Ecto neural progenitor cell (in vitro differentiated cells): ENCODE data around the gene PREP.

Experiments
- DNase-seq: peaks from one replicate; pipeline ENCODE4 v3.0.0-alpha.2; 2018; ENCODE audit warnings: low spot score

PREP gene

GRCh38 chr6:105305521-105305920 is 97.4 kb downstream of the PREP start:
- no peak for DNase-seq

DNA sequence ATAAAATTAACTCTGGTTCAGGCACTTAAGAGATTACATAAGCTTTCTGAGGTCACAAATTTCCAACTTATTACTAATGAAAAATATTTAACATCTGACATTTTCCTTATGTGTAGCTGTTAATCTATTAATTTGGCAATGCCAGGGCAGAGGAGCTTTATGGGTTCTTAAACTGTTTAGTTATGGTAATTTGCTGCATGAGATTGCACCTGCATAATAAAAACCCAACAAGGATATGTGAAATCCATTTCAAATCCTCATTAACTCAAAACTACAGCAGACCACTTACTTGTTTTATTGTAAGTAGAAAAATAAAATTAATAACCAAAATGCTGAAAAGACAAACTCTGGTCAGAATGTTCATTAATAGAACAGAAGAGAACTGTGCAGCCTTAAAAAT is 98.1 kb downstream of the PREP start:
- no peak for DNase-seq

- no peak for DNase-seq
These were observed 98.5 kb downstream of the PREP start for GRCh38 chr6:105304366-105304765.

DNA sequence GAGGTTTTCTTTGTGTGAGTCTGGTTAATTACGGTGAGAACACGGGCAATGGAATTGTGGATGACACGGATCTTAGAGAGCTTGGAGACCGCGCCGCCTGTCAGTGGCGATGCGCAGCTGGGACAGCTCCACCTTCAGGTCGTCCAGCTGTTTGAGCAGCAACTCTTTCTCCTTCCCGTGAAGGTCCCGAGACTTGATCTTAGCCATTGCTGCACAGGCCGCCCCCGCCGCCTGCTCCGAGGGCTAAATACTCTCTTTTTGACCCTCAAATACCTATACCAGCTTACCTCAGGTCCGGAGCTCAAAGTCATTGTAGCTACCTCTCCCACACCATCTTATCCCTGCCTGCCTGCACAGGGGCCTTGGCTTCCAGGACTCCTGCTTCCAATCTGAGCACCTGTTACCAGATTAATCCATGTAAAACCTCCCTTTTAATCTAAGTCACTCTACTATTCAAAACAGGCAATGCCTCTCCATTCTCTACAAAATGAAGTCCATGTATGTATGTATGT is 100.2 kb downstream of the PREP start:
- no peak for DNase-seq

- DNase-seq, result no peak
These were observed 100.9 kb downstream of the PREP start for GRCh38 chr6:105301756-105302616.

DNA sequence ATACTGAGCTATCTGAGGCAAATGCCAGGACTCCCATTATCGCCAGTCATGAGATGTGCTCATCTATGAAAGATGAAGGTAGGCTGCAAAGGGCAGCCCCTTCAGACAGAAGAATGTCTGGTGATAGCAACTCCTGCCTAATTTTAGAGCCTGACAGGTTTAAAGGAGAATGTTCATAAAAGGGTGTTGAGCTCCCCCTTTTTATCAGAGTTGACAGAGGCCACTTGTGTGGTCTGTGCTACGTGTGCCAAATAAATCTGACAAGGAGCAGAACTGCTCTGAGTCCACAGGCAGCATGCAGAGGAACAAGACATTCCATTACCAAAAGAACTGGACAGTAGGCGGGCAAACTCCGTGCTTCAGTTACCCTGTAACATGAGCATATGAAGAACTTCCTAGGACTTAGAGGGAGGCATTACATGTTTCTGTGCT is 101.8 kb downstream of the PREP start:
- no peak for DNase-seq

GRCh38 chr6:105300090-105300489 is 102.8 kb downstream of the PREP start:
- DNase-seq, result no peak

- no peak for DNase-seq
These were observed 108.8 kb downstream of the PREP start for GRCh38 chr6:105294129-105294528.

GRCh38 chr6:105292689-105293339 is 110.1 kb downstream of the PREP start:
- no peak for DNase-seq

DNA sequence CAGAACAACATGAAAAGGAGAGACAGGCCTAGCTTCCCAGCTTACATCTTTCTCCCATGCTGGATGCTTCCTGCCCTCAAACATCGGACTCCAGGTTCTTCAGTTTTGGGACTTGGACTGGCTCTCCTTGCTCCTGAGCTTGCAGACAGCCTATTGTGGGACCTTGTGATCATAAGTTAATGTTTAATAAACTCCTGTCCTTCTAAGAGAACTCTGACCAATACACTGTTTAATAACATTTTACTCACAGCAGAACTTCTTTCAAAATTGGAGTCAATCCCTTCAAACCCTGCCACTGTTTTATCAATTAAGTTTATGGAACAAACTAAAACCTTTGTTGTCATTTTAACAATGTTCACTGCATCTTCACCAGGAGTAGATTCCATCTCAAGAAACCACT is 111.4 kb downstream of the PREP start:
- no peak for DNase-seq

DNA sequence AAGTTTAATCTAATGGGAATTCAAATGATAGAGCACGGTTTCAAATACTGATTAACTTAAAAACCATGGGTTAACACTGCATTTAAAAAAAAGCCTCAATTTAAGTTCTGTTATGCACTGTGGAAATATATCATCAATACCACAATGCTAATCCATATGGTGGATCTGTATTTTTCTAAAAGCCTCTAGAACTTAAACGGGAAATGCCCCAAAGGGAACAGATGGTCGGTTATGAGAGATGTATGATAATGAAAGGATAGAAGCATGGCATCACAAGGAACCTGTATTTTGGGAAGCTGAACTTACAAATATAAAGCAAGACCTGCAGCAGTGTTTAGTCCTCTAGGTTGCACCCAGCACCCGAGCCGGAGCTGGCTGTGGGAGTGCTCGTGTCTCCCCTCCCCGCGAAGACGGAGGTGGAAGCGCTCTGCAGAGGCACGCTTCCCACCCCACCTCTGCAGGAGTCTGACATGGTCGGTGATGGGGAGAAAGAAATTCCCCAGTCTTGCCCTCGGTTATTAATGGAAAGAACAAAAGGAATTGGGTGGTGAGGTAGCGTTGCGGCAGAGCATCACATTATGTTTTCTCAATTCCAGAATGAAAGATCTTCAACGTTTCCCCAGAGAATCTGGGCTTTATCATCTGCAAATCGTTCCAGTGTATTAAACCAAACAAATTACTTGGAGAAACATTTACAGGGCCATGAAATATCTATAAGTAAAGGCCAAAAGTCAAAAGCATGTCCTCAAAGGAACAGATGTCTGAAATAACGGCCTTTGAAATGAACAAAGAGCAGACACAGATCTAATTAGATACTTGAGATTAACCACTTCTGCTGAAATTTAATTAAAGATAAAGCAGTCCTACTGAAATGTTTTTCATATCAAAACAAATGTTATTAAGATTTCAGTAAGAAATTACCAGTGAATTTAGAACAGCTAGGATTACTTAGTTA is 120.0 kb downstream of the PREP start:
- no peak for DNase-seq

DNA sequence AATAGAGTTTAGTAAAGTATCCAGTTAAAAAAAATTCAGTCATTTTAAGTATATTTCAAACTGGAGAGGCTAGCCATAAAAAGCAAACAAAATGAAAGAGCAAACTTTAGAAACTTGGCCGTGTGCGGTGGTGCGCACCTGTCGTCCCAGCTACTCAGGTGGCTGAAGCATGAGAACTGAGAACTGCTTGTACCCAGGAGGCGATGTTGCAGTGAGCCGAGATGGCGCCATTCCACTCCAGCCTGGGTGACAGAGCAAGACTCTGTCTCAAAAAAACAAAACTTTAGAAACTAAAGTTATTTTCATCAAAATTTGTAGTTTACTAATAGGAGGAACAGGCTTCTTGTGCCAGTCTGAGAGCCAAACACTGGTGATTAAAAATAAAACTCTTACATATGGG is 122.8 kb downstream of the PREP start:
- no peak for DNase-seq

- no peak for DNase-seq
These were observed 123.4 kb downstream of the PREP start for GRCh38 chr6:105279463-105279862.

DNA sequence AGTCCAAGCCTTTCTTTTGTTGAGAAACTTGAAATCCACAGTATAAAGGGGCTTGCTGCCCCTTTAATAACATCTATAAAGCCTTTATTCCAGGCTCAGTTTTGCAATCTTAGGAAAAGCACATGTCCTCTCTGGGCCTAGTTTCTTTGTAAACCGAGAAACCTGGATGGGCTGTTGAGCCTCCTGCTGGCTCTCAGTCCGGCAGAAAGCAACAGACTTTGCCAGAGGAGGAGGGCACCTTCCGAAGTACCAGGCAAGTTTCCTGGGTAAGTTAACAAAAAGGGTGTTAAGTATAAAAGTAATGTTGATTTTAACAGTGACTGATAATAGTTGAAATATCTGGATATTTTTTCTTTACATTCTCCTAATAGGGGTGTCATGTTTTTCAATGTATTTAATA is 124.1 kb downstream of the PREP start:
- no peak for DNase-seq

GRCh38 chr6:105278035-105278434 is 124.8 kb downstream of the PREP start:
- no peak for DNase-seq

DNA sequence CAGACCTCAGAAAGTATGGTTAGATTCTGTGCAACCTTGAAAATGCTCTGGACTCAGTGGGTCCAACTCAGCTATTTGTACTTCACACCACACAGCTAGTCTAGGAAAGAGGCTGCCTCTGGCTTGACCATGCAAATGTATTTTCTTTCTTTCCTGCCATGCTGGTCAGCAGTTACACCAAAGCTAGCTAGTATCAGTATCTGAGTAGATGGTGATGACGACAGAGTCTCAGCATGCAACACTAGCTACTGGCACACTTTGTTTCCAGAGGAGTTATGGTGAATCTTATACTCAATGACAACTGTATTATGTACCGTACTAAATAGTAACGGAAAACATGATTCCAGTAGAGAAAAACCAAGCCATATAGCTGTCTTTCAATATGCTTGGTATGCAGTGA is 126.5 kb downstream of the PREP start:
- no peak for DNase-seq

DNA sequence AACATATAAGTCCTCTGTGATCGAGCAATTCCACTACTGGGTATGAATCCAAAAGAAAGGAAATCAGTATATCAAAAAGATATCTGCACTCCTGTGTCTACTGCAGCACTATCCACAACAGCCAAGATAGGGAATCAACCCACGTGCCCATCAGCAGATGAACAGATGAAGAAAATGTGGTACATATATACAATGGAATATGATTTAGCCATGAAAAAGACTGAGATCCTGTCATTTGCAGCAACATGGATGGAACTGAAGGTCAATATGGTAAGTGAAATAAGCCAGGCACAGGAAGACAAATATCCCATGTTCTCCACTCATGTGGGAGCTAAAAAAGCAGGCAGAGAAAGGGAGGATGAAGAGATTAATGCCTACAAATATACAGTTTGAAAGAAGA is 127.3 kb downstream of the PREP start:
- DNase-seq, result no peak

GRCh38 chr6:105274678-105275077 is 128.2 kb downstream of the PREP start:
- no peak for DNase-seq

DNA sequence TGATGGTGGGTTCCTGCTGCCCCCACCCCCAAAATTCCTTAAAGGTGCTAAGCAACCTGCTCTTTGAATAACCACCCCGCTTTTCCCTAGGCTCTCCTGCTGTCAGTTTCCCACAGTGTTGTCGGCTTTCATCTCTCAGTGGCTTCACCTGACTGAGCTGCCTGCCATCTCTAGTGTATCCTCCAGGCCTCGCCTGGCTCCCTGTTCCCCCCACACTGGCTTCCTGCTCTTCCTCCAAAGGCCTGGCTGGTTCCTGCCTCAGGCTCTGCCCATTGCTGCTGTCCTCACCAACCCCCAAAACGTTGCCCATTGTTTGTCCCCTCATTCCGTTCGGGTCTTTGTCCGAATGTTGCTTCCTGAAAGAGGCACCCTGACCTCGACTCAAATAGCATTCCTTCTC is 129.3 kb downstream of the PREP start:
- no peak for DNase-seq

DNA sequence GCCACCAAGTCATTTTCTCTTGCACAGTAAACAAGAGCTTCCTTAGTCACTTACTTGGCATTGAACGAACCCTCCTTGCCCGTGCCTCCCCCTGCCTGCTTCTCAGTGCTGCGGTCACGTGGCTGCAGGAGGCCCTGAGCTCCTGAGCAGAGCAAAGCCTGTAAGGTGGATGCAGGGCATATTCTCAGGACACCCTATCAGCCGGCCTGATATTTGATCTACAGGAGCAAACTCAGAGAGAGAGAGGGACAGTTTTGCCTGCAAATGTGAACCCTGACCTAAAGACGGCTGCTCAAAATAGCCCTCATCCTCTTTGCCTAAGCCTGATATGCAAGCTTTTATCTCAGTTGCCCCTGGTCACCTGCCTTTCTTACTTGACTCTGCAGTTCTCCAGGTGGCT is 130.1 kb downstream of the PREP start:
- no peak for DNase-seq

DNA sequence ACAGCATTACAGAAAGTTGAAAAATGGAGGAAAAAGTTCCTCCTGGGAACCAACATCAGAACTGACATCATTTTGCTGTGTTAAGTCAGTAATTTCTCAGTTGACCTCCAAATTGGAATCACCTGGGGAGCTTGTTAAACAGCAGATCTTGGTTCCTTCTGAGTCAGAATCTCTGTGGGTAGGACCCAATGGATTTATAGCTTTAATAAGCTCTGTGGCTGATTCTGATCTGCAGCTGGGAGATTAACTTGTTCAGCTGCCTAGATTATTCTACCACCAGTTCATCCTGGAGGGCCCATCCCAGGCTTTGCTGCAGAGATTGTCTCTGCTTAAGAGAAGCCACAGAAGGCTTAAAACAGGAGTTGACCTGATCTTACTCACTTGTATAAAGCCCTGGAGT is 132.4 kb downstream of the PREP start:
- DNase-seq, result no peak

DNA sequence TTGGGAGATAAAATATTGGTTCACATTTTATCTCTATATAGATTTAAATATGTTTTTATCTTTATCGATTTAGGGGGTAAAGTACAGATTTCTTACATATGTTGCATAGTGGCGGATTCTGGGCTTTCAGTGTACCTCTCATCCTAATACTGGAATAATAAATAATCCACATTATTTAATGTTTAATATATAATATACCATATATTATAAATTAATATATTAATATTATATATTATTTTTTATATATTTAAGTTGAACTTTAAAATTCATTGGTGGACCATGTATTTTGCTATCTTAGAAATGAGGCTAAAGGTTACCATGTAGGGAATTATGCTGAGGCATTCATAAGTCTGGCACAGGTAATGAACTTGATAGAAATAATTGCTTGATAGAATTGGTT is 133.5 kb downstream of the PREP start:
- no peak for DNase-seq
